ENCODE data around the gene PEG3. TPM values are rescaled to one million over a fixed set of nuclear protein-coding genes. Genes with fewer than 3 reads are reported as not detected.

Gene PEG3
- total RNA-seq: not detected
- 0.07 TPM for total RNA-seq (2013)

DNA sequence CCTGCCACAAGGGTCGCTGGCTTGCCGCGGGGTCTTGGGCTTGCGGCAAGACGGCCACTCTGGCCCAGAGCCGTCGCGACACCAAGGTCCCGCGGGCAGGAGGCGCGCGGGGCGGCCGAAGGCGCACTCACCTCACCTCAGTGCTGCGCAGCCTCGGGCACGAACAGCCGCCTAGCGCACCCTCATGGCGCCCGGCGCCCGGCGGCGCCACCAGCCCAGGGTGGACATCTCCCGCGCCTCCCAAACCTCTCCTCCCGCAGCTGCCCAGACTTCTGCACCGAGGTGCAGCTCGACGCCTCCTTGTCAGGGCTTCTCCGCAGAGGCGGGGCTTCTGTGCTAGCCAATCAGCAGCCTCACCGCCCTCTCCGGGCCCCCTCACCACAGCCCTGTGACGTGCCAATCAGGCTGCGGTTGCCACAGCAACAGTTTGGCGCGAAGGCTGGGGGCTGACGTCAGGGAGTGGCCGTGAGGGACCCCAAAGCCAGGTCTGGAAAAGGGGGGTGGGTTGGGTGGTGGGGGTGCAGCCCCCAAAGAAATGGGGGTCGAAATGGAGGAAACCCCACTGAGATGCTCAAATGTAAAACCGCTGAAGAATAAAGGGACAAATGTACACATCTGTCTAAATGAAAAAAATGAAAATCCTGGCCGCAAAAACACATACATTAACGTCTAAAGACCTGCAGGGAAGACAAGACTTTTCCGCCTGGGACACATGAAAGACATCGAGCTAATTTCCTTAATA is at the start of gene PEG3, which contains the start of gene ZIM2:
Gene PEG3, minus strand, starts transcription at position 276 of the 742 bp plus-strand sequence. CDS start 16,071 bp downstream, outside the sequence.
Gene ZIM2, minus strand, starts transcription at position 276 of the 742 bp plus-strand sequence. CDS start 16,449 bp downstream, outside the sequence.
- Mint-ChIP-seq H3K4me1 (peaks cover 3 to 9% of the 10 kb centered on the region in 2 donors), H3K9me3 (peaks cover 8 to 11% of the 10 kb centered on the region in 2 donors), H3K36me3 (peaks cover 21% of the 10 kb centered on the region), H3K27me3 (ENCODE audit: low read depth in 2 of 2) (peaks cover 0 to 4% of the 10 kb centered on the region in 2 donors), H3K4me3 (peak within 1 kb of the TSS; percentile 21), H3K27ac (no peak within 1 kb of the TSS)
- no peak for DNase-seq
- TF ChIP-seq, protein P1, sequence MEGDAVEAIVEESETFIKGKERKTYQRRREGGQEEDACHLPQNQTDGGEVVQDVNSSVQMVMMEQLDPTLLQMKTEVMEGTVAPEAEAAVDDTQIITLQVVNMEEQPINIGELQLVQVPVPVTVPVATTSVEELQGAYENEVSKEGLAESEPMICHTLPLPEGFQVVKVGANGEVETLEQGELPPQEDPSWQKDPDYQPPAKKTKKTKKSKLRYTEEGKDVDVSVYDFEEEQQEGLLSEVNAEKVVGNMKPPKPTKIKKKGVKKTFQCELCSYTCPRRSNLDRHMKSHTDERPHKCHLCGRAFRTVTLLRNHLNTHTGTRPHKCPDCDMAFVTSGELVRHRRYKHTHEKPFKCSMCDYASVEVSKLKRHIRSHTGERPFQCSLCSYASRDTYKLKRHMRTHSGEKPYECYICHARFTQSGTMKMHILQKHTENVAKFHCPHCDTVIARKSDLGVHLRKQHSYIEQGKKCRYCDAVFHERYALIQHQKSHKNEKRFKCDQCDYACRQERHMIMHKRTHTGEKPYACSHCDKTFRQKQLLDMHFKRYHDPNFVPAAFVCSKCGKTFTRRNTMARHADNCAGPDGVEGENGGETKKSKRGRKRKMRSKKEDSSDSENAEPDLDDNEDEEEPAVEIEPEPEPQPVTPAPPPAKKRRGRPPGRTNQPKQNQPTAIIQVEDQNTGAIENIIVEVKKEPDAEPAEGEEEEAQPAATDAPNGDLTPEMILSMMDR (IDR thresholded peaks at IDR 0.05): no peak
- H3K4me1 ChIP-seq (ENCODE audit: control insufficient read depth, insufficient read depth, low read length): peaks cover 10% of the 10 kb centered on the region
- H3K9me3 ChIP-seq (ENCODE audit: control insufficient read depth, insufficient read depth, low read length): peaks cover 53% of the 10 kb centered on the region
- H3K27ac ChIP-seq (ENCODE audit: low read length): no peak within 1 kb of the TSS
- no peak within 1 kb of the TSS for H3K4me3 ChIP-seq (ENCODE audit: low read length)
- no peaks in the 10 kb centered on the region for H3K36me3 ChIP-seq (ENCODE audit: control insufficient read depth, insufficient read depth, low read length)
- intact Hi-C loops (cut with micrococcal nuclease): no loop called here
- ATAC-seq: no peak
- 54% methylated on average over 49 of the region's 49 CpGs for WGBS (ENCODE audit: insufficient coverage)
- H3K27me3 ChIP-seq (ENCODE audit: control insufficient read depth, insufficient read depth, low read length): peaks cover 2% of the 10 kb centered on the region

- Histone ChIP-seq H3K36me3 (ENCODE audit: control insufficient read depth, insufficient read depth, low read length) (no peaks in the 10 kb centered on the region), H3K9me3 (ENCODE audit: control insufficient read depth, insufficient read depth, low read length) (peaks cover 23% of the 10 kb centered on the region), H3K27ac (ENCODE audit: low read length) (no peak overlapping the region), H3K4me1 (ENCODE audit: control insufficient read depth, insufficient read depth, low read length) (no peaks in the 10 kb centered on the region), H3K4me3 (ENCODE audit: low read length) (no peak overlapping the region), H3K27me3 (ENCODE audit: control insufficient read depth, insufficient read depth, low read length) (no peaks in the 10 kb centered on the region)
- no peaks in the 10 kb centered on the region for H3K4me1 Mint-ChIP-seq
- TF ChIP-seq, protein P1 (IDR thresholded peaks at IDR 0.05): no peak
- no peak overlapping the region for H3K4me3 Mint-ChIP-seq
- peaks cover 17 to 21% of the 10 kb centered on the region in 2 donors for H3K9me3 Mint-ChIP-seq
- H3K27me3 Mint-ChIP-seq (ENCODE audit: low read depth in 2 of 2): no peaks in the 10 kb centered on the region
- H3K36me3 Mint-ChIP-seq: peaks cover 23% of the 10 kb centered on the region
- intact Hi-C loops (cut with micrococcal nuclease): no loop called here
- DNase-seq (no peak), ATAC-seq (no peak)
- WGBS (ENCODE audit: insufficient coverage): 29% methylated on average over 14 of the region's 14 CpGs
- no peak overlapping the region for H3K27ac Mint-ChIP-seq
Measured at GRCh38 chr19:56885173-56885985, 44.9 kb upstream of the PEG3 start.

DNA sequence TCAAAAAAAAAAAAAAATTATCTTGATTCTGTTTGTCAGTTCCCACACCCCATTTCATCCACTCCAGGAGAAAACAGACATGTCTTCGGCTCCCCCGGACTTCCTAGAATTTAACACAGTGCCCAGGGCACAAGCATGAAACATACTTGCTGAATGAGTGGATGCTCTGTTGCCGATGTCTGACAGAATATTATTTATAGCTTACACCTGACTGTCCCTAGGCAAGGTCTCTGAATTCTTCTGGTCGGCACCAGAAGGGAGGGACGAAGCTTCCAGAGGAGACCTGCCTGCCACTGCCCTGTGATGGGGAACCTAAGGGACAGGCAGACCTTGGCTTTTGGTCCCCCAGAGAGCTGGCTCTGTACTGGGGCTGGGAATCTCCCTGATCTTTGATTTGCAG is 43.9 kb upstream of the PEG3 start:
- Histone ChIP-seq H3K36me3 (ENCODE audit: control insufficient read depth, insufficient read depth, low read length) (no peaks in the 10 kb centered on the region), H3K27me3 (ENCODE audit: control insufficient read depth, insufficient read depth, low read length) (no peaks in the 10 kb centered on the region), H3K4me3 (ENCODE audit: low read length) (no peak overlapping the region), H3K27ac (ENCODE audit: low read length) (no peak overlapping the region), H3K4me1 (ENCODE audit: control insufficient read depth, insufficient read depth, low read length) (no peaks in the 10 kb centered on the region), H3K9me3 (ENCODE audit: control insufficient read depth, insufficient read depth, low read length) (peaks cover 23% of the 10 kb centered on the region)
- no peak overlapping the region for H3K4me3 Mint-ChIP-seq
- TF ChIP-seq, protein P1 (IDR thresholded peaks at IDR 0.05): no peak
- DNase-seq: no peak
- 77% methylated on average over 5 of the region's 5 CpGs for WGBS (ENCODE audit: insufficient coverage)
- no peak for ATAC-seq
- no peak overlapping the region for H3K27ac Mint-ChIP-seq
- no peaks in the 10 kb centered on the region for H3K27me3 Mint-ChIP-seq (ENCODE audit: low read depth in 2 of 2)
- peaks cover 20% of the 10 kb centered on the region for H3K36me3 Mint-ChIP-seq
- intact Hi-C loops (cut with micrococcal nuclease): no loop called here
- peaks cover 15 to 23% of the 10 kb centered on the region in 2 donors for H3K9me3 Mint-ChIP-seq
- H3K4me1 Mint-ChIP-seq: no peaks in the 10 kb centered on the region
